GM19240 (cell line): Measurements from ENCODE around the gene MSANTD4.
"Not testable (repeated sequence)": the region's sequence is repeated elsewhere in the genome, so short reads cannot be mapped to it uniquely, and the experiment has no call there.

ENCODE experiments used
- DNase-seq: peaks from one replicate; pipeline ENCODE4 v3.0.0; 2011; ENCODE audit warnings: low spot score; ENCODE audit not compliant: insufficient read length

MSANTD4 gene

GRCh38 chr11:106014035-106014434 is 8.0 kb downstream of the MSANTD4 start:
- DNase-seq = no peak

- DNase-seq = no peak
These were observed 9.3 kb downstream of the MSANTD4 start for GRCh38 chr11:106012744-106013143.

GRCh38 chr11:106011481-106011880 is 10.6 kb downstream of the MSANTD4 start:
- DNase-seq = no peak

GRCh38 chr11:106003094-106003493 is 18.9 kb downstream of the MSANTD4 start:
- not testable (repeated sequence) for DNase-seq

GRCh38 chr11:106001304-106002012 is 20.6 kb downstream of the MSANTD4 start:
- DNase-seq = no peak

- no peak for DNase-seq
These were observed 30.2 kb downstream of the MSANTD4 start for GRCh38 chr11:105991888-105992287.

- no peak for DNase-seq
These were observed 32.9 kb downstream of the MSANTD4 start for GRCh38 chr11:105989124-105989523.

GRCh38 chr11:105988197-105988596 is 33.8 kb downstream of the MSANTD4 start:
- no peak for DNase-seq

- DNase-seq = no peak
These were observed 35.5 kb downstream of the MSANTD4 start for GRCh38 chr11:105986554-105986953.

- DNase-seq = no peak
These were observed 41.9 kb downstream of the MSANTD4 start for GRCh38 chr11:105979997-105980703.

GRCh38 chr11:105975128-105975527 is 46.9 kb downstream of the MSANTD4 start:
- no peak for DNase-seq

GRCh38 chr11:105969756-105970155 is 52.3 kb downstream of the MSANTD4 start:
- DNase-seq = no peak

- no peak for DNase-seq
These were observed 53.9 kb downstream of the MSANTD4 start for GRCh38 chr11:105968021-105968697.

GRCh38 chr11:105960252-105961245 is 61.5 kb downstream of the MSANTD4 start:
- no peak for DNase-seq
